ENCODE results near the gene SIL1. TPM values are rescaled to one million over a fixed set of nuclear protein-coding genes. Genes with fewer than 3 reads are reported as not detected.

The SIL1 gene
- polyA plus RNA-seq, 1 donor (not counting 4 experiments of a cell fraction or from before 2014, with no cell fraction given) = 45.4 TPM

DNA sequence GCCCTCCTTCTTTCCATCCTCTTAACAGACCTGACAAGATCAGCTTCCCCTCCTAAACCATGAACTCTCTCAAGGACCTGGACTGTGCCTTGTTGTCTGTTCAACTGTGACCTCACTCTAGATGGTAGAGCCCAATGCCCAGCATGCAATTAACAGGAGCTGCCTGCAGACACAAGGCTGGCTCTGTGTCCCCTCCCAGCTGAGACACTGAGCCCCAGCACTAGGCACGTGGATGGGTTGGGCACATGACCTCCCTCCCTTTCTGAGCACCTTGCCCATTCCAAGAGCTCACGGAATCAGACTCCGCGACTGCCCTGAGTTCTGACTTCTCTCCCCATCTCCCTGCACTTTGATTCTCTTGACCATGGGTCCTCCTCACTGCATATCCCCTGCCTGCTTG lies 229.6 kb downstream of the SIL1 start:
- Histone ChIP-seq H3K4me3 (ENCODE audit: control insufficient read depth in 2 of 3, extremely low read depth in 1 of 3, insufficient read depth in 2 of 3, low read depth in 1 of 3, low read length in 3 of 3) (no peak overlapping the region), H3K4me1 (ENCODE audit: control insufficient read depth, extremely low read depth, insufficient read depth, low read length) (no peaks in the 10 kb centered on the region), H3K4me2 (ENCODE audit: control insufficient read depth, extremely low read depth, insufficient read depth, low read depth, low read length) (no peak overlapping the region), H4K20me1 (ENCODE audit: control insufficient read depth, extremely low read depth, insufficient read depth, low read length) (no peaks in the 10 kb centered on the region), H3K27me3 (ENCODE audit: control insufficient read depth, extremely low read depth, insufficient read depth, low read length) (no peaks in the 10 kb centered on the region), H3K27ac (ENCODE audit: control insufficient read depth, insufficient read depth, low read length) (no peak overlapping the region), H2AFZ (ENCODE audit: control insufficient read depth, low read length) (no peak overlapping the region), H3K9me1 (ENCODE audit: control insufficient read depth, extremely low read depth, insufficient read depth, low read length) (no peaks in the 10 kb centered on the region), H3K9ac (ENCODE audit: control insufficient read depth, extremely low read depth, insufficient read depth, low read length) (no peak overlapping the region), H3K9me3 (ENCODE audit: control insufficient read depth, low read depth, low read length) (no peaks in the 10 kb centered on the region), H3K79me2 (ENCODE audit: control insufficient read depth, insufficient read depth, low read length) (no peaks in the 10 kb centered on the region), H3K36me3 (ENCODE audit: control insufficient read depth in 2 of 2, extremely low read depth in 1 of 2, insufficient read depth in 2 of 2, low read length in 2 of 2) (peaks cover 2 to 3% of the 10 kb centered on the region in 2 experiments)
- FAIRE-seq = no peak
- no peak for DNase-seq (ENCODE audit: low read depth, low spot score)
- TF ChIP-seq CTCF (optimal IDR thresholded peaks at IDR 0.05 in 1 of 3, IDR thresholded peaks at IDR 0.05 in 1 of 3, conservative IDR thresholded peaks at IDR 0.05 in 1 of 3; ENCODE audit: extremely low read depth in 1 of 3, insufficient read depth in 2 of 3, low read length in 3 of 3) (no peak), EZH2 (IDR thresholded peaks at IDR 0.05; ENCODE audit: low read length) (no peak)
- dilution Hi-C loops (cut with MboI; ENCODE audit: extremely low pct_ligation_motif_present, low sequenced_read_pairs) = no loop called here

GRCh38 chr5:138967791-138968448 lies 230.2 kb downstream of the SIL1 start:
- H3K27me3 ChIP-seq (ENCODE audit: control insufficient read depth, extremely low read depth, insufficient read depth, low read length) = no peaks in the 10 kb centered on the region
- dilution Hi-C loops (cut with MboI; ENCODE audit: extremely low pct_ligation_motif_present, low sequenced_read_pairs) = no loop called here
- H3K4me3 ChIP-seq (ENCODE audit: control insufficient read depth in 2 of 3, extremely low read depth in 1 of 3, insufficient read depth in 2 of 3, low read depth in 1 of 3, low read length in 3 of 3) = no peak overlapping the region
- H3K79me2 ChIP-seq (ENCODE audit: control insufficient read depth, insufficient read depth, low read length) = no peaks in the 10 kb centered on the region
- FAIRE-seq (no peak), DNase-seq (ENCODE audit: low read depth, low spot score) (no peak)
- H3K9me3 ChIP-seq (ENCODE audit: control insufficient read depth, low read depth, low read length) = no peaks in the 10 kb centered on the region
- H3K9me1 ChIP-seq (ENCODE audit: control insufficient read depth, extremely low read depth, insufficient read depth, low read length) = no peaks in the 10 kb centered on the region
- TF ChIP-seq EZH2 (IDR thresholded peaks at IDR 0.05; ENCODE audit: low read length) (no peak), CTCF (optimal IDR thresholded peaks at IDR 0.05 in 1 of 3, IDR thresholded peaks at IDR 0.05 in 1 of 3, conservative IDR thresholded peaks at IDR 0.05 in 1 of 3; ENCODE audit: extremely low read depth in 1 of 3, insufficient read depth in 2 of 3, low read length in 3 of 3) (no peak)
- no peaks in the 10 kb centered on the region for H3K4me1 ChIP-seq (ENCODE audit: control insufficient read depth, extremely low read depth, insufficient read depth, low read length)
- H3K36me3 ChIP-seq (ENCODE audit: control insufficient read depth in 2 of 2, extremely low read depth in 1 of 2, insufficient read depth in 2 of 2, low read length in 2 of 2) = peaks cover 2 to 3% of the 10 kb centered on the region in 2 experiments
- H3K9ac ChIP-seq (ENCODE audit: control insufficient read depth, extremely low read depth, insufficient read depth, low read length) = no peak overlapping the region
- no peak overlapping the region for H2AFZ ChIP-seq (ENCODE audit: control insufficient read depth, low read length)
- H3K27ac ChIP-seq (ENCODE audit: control insufficient read depth, insufficient read depth, low read length) = no peak overlapping the region
- H4K20me1 ChIP-seq (ENCODE audit: control insufficient read depth, extremely low read depth, insufficient read depth, low read length) = no peaks in the 10 kb centered on the region
- no peak overlapping the region for H3K4me2 ChIP-seq (ENCODE audit: control insufficient read depth, extremely low read depth, insufficient read depth, low read depth, low read length)
